Measurements from ENCODE around the gene DHX32.

DHX32 gene

DNA sequence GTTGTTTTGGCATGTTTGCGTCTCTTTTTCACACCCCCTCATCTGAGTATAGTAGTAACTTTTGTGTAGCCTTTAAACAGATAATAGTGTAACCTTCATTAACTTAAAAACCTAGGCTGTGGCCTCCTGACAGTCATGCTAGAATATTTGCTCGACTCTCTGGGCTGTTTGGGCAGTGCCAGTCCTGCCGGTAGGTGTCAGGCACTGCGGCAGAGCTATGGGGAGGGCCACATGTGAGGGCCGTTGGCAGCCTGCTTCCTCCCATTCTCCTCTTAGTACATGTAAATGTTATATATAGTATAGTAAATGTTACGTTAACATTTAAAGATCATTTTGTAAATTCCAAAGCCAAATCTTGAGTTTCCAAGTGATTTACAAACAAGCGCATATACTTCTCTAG lies 31.6 kb downstream of the DHX32 start:
- ATAC-seq (no peak), DNase-seq (no peak)

DNA sequence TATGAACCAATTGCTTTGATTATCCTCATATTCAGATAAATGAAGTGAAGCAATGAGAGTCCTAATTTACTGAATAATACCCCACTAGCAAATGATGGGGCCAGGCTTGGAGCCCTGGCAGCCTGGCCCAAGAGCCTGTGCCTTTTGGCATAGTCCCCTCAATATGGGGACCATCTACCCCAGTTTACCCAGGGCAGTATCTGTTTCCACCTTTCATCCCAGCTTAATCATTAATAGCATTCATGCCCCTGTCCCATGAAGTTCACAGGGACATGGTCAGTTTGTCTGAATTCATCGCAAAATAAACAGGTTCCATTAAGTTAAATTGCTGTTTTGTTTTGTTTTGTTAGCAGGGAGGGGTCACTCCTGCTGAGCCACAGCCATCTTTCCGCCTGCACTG lies 32.2 kb downstream of the DHX32 start:
- no peak for DNase-seq
- no peak for ATAC-seq

DNA sequence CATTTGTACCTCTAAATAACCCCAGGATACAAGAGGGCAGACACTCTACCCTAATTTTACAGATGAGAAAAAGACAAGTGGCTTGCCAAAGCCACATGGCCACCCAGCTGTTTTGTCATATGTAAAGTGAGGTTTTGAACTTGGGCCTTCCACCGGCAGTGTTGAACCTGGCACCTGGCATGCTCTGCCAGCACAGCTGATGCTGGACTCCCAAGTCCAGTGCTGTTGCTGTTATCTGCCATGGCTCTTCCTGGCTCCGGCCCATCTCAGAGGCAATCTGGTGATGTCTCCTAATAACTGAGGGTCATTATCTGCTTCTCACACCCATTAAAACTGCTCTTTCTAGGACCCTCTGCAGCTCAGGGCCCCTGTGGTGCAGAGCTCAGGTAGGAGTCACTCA lies 32.7 kb downstream of the DHX32 start:
- DNase-seq (no peak), ATAC-seq (no peak)

DNA sequence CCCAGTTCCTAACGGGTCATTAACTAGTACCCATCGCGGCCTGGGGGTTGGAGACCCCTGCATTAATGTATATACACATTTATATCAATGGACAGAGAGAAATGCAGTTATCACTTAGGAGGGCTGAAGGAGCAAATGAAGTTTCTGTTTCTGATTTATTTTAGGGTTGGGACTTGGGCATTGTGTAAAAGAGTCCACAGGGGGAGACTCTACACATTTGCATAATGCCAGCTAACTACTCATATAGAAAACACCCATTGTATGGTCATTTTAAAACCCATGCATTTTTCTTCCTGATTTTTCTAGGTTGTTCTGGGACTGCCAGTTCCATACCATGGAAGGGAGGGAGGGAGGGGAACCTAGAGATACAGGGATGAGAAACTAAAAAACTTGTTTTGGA lies 34.2 kb downstream of the DHX32 start:
- DNase-seq (no peak), ATAC-seq (no peak)

DNA sequence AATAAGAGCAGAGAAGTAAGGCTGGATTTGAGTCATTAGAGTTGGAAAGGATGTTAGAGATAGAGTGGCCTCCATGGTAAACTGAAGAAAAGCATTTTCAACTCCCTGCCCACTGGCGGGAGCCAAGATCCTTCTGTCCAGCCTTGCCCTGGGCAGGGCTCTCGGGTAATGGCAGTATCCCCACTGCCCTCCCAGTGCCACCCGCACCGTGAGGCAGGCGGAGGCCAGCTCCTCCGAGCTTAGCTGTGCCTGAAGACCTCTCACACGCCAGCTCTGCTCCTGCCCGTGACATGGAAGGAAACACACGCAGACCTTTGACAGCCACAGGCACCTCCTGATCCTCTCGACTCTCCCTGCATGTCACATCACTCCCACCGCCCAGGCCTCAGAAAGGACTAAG lies 35.5 kb downstream of the DHX32 start:
- DNase-seq: no peak
- ATAC-seq: no peak

DNA sequence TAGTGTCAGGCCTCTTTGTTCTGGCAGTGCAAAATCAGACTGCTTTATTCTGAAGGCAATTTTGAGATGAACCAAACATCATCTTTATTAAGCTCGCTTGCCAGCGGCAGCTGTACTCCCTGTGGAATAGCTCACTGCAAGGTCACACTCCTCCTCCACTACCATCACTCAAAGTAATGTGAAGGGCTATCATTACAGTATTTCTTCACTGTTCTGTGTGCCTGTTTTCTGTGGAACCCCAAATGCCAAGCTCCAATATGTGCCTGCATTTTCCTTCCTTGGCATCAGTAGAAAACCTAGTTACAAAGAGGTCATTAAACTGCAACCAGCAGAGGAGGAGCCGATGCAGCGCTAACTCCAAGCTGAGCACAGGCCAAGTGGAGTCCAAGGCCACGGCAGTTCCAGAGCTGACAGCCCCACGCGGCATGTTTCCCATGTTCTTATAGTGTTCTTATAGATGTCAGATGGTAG lies 36.3 kb downstream of the DHX32 start:
- ATAC-seq: no peak

DNA sequence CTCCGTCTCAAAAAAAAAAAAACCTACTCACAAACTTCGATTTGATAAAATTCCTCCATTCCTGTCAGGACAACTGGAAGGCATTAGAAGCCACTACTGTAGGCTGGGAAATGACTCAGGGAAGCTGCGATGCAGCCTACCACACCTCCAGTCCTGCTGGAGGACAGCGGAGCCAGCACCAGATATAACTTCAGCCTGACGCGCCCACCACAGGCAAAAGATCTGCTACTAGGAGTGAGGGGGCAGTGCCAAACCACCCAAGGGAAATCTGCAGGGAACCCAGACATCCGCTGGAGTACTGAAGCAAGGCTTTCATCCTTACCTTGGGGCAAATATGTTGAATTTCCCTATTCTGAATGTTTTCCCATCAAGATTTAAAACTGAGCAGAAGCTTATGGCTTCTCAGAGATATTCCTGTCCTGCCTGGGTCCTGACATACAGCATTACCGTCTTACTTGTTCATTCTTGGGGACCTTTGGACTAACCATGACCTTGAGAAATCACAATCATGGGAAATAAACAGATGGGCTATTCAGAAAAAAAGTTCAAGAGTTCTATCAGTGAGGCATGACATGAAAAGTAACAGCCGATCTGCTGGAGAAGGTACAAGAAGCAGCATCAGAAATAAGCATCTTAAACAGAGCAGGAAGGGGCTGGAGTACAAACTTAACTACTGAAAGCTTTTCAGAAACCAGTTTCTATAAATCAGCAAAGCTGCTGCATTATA lies 37.3 kb downstream of the DHX32 start:
- ATAC-seq (no peak), DNase-seq (no peak)

More for the DNA sequence above, 36.3 kb downstream of the DHX32 start:
- DNase-seq: no peak

DNA sequence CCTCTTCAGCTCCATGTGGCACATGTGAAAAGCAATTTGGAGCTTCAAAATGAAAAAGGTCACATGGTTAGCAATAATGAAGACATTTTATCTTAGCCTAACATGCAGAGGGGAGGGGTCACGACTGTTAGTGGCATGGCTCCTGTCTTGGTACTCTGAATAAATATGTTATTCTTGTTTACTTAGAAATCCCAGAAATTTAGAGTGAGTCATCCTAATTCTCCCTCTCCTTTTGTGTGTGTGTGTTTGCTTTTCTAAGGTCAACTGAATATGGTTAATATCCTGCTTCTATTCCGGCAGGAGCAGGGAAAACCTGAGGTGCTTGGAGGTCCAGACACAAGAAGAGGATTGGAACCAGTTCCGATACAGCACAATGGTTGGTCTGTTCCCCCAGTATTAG lies 40.1 kb downstream of the DHX32 start:
- ATAC-seq (no peak), DNase-seq (no peak)

DNA sequence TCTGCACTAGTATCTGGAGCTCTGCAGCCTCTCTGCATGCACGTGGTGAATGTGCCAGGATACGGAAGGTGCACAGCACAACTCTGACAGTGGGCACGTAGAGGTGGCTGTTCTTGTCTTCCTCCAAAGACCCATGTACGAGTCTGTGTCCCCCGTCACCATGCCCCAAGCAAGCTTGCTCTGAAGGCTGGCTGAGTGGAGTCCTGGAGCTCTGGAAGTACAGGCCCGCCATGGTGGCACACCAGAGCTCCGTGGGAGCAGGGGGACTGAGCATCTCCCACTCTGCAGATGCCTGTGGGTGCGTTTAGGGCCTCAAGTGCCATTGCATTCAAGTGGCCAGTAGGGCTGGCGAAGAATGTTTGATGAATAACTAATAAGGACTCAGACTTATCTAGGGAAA lies 40.7 kb downstream of the DHX32 start:
- no peak for DNase-seq
- ATAC-seq: no peak

DNA sequence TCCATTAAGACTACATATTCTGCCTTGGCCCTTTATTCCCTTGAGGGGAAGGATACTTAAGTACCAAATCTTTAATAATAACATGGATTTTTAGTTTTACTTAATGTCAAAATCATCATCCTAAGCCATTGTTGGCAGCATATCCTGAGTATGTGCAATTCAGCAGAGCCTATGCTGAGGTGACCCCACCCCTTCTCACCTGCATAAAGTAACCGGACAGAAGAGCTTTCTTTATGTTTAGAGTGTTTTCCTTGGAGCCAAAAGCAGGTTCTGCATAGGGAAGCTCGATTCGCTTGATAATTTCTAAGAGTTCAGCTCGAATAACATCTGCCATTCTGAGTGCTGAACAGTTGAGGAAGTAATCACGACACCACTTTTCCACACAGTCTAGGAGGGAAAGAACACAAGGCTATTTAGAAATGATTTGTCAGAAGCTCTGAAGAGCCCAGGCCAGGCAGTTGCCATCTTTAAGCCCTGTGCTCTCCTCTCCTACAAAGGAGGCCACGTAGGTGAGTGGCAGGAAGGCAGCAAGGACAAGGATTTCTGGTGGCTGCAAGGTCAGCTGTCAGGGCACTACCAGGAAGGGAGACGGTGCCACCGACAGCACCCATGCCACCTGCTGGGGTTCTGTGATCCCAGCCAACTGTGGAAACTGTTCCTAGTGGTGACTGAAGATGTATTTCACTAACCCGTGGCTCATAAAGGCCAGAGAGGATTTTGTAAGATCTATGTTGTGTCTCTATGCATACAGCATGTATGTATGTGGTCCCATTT lies 42.1 kb downstream of the DHX32 start:
- ATAC-seq (no peak), DNase-seq (no peak)

DNA sequence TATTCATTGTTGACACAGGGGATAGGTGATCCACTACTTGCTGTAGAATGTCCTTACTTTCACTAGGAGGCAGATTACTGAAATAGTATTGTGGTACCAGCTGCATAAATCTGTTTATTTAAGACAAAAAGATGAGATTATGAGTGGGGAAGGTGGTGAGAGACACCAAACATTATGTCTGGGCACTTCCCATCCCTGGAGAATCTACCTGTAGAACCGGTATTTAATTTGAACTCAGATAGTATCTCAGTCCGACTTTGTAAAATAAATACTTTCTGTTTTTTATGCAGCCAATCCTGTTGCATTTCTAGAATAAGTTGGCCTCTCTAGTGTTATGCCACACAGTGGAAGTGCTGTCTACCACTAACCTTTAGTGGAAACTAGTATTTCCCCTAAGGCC lies 44.3 kb downstream of the DHX32 start:
- ATAC-seq (no peak), DNase-seq (no peak)

DNA sequence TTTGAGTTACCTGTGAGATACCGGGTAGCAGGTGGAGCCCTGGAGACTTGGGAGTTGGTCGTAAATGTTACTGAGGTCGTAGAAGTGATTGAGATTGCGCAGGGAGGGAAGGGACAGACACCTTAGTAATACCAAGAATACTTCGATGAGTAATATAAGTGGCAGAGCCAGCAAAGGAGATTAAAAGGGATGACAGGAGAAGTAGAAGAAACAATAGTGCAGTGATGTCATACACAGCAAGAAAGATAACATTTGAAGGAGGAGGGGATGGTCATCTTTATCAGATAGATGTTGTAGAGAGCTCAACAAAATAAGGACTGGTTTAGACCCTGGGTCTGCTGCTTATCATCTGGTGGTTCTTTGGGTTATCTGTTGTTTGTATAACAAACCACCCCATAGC lies 52.8 kb downstream of the DHX32 start:
- DNase-seq (no peak), ATAC-seq (peak; percentile 42)

DNA sequence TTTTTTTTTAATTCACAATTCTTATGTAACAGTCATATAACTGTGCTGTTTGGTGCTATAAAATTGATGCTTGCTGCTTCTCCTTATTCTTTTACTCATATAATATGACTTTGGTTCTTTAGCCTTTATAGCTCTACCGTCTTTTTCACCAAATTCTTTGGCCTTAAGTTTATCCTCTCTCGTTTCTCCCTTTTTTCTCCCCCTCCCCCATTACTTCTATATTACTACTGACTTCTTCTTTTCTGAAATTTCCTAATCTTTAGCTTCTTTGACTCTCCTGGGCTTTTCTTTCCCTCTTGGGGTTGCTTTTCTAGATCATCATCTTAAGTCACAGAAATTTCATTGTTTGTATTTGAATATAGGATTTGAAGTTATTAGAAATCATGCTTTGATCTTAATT lies 54.0 kb downstream of the DHX32 start:
- DNase-seq (no peak), ATAC-seq (no peak)

DNA sequence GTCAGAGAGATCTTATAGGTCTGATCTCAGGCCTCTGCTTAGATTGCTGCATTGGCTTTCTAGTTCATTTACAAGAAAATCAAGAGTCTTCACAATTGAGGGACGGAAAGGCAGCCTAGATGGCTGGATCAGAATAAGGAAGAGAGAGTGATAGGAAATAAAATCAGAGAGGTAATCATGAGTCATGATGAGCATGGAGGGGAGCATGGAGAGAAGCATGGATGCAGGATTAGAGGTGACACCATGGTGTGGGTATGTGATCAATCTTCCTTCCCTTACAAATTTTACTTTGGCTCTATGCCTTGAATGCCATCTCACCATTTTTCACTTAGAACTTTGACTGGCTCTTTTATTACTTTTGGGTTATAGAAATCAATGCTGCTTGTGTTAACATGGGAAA lies 56.4 kb downstream of the DHX32 start:
- ATAC-seq (no peak), DNase-seq (no peak)

DNA sequence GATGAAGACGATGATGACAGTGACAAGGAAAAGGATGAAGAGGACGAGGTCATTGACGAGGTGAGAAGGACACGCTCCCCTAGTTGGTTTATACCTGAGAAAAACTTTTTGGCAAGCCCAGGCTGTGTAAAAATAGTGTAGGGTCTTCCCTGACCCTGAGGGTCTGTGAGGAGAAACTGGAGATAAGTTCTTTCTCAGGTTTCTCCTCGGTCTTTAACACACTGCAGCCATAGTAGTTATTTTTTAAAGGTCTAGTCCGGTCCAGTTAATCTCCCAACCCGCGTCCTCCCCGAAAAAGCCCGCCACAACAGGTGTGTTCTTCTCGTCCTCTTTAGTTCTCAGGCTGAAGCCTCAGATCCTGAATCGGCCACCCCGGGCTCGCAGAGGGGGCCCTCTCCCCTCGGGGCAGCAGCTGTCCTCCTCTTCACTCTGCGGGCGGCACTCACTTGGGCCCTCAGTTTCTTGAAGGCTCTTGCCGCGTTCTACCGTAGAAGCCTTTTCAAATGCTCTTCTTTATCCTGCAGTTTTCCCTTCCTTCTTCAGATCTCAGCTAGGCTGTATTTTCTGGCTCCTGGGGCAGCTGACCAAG lies 57.3 kb downstream of the DHX32 start:
- ATAC-seq: no peak
- DNase-seq: peak; percentile 34

DNA sequence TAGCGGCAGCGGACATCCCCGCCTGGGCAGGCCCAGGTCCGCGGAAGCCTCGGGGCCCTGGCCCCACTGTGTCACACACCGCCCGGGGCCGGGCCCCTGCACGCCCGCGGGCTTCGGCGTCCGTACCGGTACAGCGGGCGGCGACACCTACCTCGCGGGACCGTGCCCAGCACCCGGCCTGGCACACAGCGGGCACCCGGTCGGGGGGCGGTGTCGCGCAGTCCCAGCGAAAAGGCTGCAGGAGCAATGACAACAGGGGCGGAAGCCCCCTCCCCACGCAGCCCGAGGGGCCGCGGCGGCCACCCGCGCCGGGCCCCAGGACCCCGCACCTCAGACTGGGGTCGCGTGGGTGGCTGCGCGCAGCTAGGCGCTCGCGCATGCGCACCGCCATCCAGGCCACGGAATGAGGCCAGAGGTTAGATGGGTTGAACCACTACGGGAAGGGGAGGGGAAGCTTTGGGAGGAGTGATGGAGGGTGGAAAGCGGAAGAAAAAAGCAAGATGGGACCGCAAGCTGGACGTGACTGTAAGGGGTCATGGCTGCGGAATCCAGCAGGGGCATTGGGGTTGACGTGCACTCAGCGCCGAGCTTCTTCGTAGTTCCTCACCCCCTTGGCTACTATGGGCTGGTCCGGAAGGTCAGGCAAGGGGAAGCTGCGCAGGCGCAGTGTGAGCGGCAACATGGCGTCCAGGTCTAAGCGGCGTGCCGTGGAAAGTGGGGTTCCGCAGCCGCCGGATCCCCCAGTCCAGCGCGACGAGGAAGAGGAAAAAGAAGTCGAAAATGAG lies 58.0 kb downstream of the DHX32 start, which contains the start of the genes BCCIP and UROS:
Gene BCCIP (plus strand): TSS at position 669 of the 785 bp plus-strand sequence. CDS start 12 bp downstream, at position 681.
Gene UROS (minus strand): TSS at position 381 of the 785 bp plus-strand sequence. CDS start 6,759 bp downstream, outside the sequence.
- DNase-seq (peak; percentile 91), ATAC-seq (peak; percentile 80)

DNA sequence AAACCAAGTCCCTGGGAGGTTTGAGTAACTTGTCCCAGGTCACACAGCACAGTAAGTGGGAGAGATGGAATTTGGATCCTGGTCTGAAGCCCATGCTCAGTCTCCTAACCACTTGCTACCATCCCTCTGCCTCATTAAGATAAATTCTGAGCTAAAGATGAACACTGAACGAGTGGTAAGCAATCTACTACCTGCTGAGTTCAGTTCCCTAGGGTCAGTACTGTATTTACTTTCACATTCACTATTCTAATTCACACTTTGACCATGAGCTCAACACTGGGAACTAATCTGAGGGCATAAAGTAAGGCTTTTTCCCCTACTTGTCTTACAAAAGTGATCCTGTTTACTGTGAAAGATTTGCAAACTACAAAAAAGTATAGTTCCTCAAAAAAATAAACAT lies 60.4 kb downstream of the DHX32 start:
- DNase-seq: no peak
- ATAC-seq: no peak

DNA sequence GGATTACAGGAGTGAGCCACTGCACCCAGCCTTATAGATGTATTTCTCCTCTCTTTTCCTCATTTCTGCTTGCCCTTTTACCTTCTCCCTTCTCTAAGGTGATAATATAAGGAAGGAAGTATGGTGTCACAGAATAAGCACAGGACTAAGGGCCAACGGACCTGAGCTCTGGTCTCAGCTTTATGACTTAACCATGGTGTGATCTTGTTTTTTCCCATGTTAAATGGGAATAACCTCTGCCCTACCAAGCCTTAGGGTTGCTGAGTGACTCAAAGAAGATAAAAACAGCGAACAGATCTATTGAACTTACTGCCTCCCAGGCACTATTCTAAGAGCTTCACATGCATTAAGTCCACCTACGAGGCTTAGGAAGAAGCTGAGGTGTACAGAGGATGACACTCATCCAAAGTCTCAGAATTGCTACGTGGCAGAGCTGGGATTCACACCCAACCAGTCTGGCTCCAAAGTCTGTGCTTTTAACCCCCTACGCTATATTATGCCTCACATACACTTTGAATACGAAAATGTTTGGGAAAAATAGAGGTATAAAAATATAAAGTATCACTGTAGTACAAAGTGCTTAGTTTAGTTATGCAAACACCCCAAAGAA lies 63.6 kb downstream of the DHX32 start:
- DNase-seq (no peak), ATAC-seq (no peak)

DNA sequence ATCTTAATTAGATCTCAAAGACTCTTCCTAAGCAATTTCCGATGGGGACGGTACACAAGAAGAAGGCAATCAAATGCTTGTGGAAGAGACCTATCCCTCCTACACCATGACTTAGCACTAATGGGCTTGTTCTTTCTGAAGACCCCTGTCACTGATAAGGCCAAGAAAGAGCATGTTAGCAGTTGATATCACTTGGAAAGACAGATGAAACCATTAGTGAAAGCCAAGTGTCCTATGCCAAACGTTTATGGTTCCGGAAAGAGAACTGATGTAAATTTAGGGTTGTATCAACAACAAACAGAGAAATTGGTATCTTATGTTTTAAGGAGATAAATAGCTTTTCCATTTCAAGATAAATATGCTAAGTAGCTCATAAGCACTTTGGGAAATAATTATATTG lies 64.5 kb downstream of the DHX32 start:
- DNase-seq: no peak
- ATAC-seq: no peak

DNA sequence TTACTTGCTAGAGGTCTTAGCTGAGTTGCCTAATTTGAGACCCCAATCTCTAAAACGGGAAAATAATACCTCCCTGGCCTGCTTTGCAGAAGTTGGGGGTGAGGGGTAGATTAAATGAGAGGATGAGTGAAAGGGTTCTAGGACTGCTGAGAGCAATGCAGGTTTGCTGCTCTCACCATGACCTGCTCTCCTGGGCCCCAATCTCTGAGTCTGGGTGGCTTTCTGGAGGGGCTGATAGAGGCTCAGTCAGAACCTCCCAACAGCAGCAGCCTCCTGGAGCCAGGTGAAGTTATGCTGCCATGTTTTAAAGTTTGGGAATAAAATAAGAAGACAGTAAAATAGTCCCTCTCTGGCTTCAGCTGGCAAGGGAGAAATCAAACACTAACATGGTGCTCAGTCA lies 65.3 kb downstream of the DHX32 start:
- ATAC-seq (no peak), DNase-seq (no peak)

DNA sequence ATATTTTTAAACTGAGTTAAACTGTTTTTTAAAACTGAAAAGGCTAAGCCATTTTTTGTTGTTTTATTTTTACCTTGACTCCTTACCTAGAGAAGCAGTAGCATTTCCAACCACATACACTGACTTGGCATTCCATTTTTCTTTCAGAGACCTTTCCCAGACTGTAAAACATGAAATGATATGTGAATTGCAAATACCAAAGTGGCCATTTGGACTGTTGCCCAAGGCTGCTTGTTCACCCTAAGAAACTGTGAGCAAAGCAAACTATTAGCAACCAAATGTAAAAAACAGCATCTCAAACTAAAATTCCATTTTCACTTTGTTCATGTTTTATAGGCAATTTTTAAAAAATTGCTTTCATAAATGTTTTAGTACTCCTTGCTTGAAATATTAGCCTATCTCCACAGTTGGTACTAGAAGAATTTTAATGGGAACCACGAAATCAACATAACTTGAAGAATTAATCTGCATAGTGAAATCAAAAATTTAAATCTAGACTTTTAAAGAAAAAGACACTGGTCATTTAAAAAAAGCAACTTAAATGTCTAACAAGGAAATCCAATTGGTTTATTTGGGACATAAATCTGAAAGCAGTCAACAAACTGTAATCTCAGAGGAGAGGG lies 68.9 kb downstream of the DHX32 start:
- ATAC-seq: no peak
- DNase-seq: no peak
